KMS-11 (cell line): Measurements from ENCODE around the gene HIPK1.

ENCODE experiments used
- H2AFZ ChIP-seq: fragments of 200-600 bp; sonication (generic); 2 replicates; pipeline ENCODE4 v1.6.1; 2016; ENCODE audit warnings: antibody characterized with exemption, mixed run types, low read depth
- H3K27ac ChIP-seq: fragments of 200-600 bp; sonication (generic); 2 replicates; pipeline ENCODE4 v1.6.1; 2016; ENCODE audit warnings: mild to moderate bottlenecking, mixed run types
- H3K27me3 ChIP-seq: fragments of 200-600 bp; sonication (generic); 2 replicates; pipeline ENCODE4 v1.6.1; 2017; ENCODE audit warnings: mild to moderate bottlenecking, low read depth, mixed run types, moderate library complexity; ENCODE audit not compliant: insufficient read depth
- H3K36me3 ChIP-seq: fragments of 200-600 bp; sonication (generic); 2 replicates; pipeline ENCODE4 v1.6.1; 2017; ENCODE audit warnings: mild to moderate bottlenecking, mixed run types; ENCODE audit not compliant: insufficient read depth
- H3K4me1 ChIP-seq: fragments of 200-600 bp; sonication (generic); 2 replicates; pipeline ENCODE4 v1.6.1; 2016; ENCODE audit warnings: mild to moderate bottlenecking, low read depth, mixed run types; ENCODE audit not compliant: poor library complexity, severe bottlenecking
- H3K4me2 ChIP-seq: fragments of 200-600 bp; sonication (generic); 2 replicates; pipeline ENCODE4 v1.7.0; 2016; ENCODE audit warnings: mild to moderate bottlenecking, mixed run types
- H3K4me3 ChIP-seq: fragments of 200-600 bp; sonication (generic); IDR thresholded peaks from 2 replicates; pipeline ENCODE4 v1.6.1; 2017; ENCODE audit warnings: low read depth, low read length, mixed read lengths; ENCODE audit not compliant: insufficient read depth
- H3K79me2 ChIP-seq: fragments of 200-600 bp; sonication (generic); 2 replicates; pipeline ENCODE4 v1.6.1; 2016; ENCODE audit warnings: low read depth, mixed run types; ENCODE audit not compliant: insufficient read depth
- H3K9ac ChIP-seq: fragments of 200-600 bp; sonication (generic); 2 replicates; pipeline ENCODE4 v1.6.1; 2016; ENCODE audit warnings: mild to moderate bottlenecking, mixed run types
- H4K20me1 ChIP-seq: fragments of 200-600 bp; sonication (generic); 2 replicates; pipeline ENCODE4 v1.6.1; 2016; ENCODE audit warnings: mild to moderate bottlenecking, mixed run types; ENCODE audit not compliant: insufficient read depth
- TF ChIP-seq, protein P1 (sequence below): fragments of 200-600 bp; sonication (generic); conservative IDR thresholded peaks from 2 replicates; pipeline ENCODE4 v1.6.1; 2017; ENCODE audit warnings: low read depth, mild to moderate bottlenecking, antibody characterized with exemption, low read length, moderate library complexity, mixed read lengths

HIPK1 gene

DNA sequence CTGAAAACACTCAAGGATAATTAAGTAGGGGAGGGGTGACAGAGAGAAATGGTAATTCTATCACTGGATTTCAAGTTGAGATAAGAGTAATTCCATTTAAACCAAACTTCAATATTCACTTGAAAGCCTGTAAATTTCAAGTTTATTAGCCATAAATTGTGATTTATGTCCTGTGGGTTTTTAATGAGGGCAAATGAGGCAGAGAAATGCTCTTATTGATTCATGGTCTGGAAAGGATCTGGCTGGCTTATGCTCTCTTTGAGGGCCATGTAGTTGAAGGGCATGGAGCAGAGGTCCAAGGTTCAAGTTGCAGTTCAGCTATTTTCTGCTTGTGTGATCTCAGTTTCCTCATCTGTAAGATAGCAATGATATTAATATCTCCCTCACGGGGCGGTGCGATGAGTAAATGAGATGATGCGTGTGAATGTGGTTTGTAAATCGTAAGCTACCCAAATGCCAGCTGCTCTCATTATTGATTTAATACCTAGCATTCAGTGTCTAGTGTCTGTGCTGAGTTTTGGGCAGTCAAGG lies 62.4 kb downstream of the HIPK1 start:
- no peak overlapping the region for H3K9ac ChIP-seq
- H3K36me3 ChIP-seq: no peaks in the 10 kb centered on the region
- H3K79me2 ChIP-seq: no peaks in the 10 kb centered on the region
- H3K4me3 ChIP-seq: no peak overlapping the region
- H3K4me2 ChIP-seq: no peak overlapping the region
- H2AFZ ChIP-seq: no peak overlapping the region
- TF ChIP-seq, protein P1, sequence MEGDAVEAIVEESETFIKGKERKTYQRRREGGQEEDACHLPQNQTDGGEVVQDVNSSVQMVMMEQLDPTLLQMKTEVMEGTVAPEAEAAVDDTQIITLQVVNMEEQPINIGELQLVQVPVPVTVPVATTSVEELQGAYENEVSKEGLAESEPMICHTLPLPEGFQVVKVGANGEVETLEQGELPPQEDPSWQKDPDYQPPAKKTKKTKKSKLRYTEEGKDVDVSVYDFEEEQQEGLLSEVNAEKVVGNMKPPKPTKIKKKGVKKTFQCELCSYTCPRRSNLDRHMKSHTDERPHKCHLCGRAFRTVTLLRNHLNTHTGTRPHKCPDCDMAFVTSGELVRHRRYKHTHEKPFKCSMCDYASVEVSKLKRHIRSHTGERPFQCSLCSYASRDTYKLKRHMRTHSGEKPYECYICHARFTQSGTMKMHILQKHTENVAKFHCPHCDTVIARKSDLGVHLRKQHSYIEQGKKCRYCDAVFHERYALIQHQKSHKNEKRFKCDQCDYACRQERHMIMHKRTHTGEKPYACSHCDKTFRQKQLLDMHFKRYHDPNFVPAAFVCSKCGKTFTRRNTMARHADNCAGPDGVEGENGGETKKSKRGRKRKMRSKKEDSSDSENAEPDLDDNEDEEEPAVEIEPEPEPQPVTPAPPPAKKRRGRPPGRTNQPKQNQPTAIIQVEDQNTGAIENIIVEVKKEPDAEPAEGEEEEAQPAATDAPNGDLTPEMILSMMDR: no peak
- no peaks in the 10 kb centered on the region for H3K27me3 ChIP-seq
- no peaks in the 10 kb centered on the region for H4K20me1 ChIP-seq
- no peak overlapping the region for H3K27ac ChIP-seq
- H3K4me1 ChIP-seq: peaks cover 5% of the 10 kb centered on the region

DNA sequence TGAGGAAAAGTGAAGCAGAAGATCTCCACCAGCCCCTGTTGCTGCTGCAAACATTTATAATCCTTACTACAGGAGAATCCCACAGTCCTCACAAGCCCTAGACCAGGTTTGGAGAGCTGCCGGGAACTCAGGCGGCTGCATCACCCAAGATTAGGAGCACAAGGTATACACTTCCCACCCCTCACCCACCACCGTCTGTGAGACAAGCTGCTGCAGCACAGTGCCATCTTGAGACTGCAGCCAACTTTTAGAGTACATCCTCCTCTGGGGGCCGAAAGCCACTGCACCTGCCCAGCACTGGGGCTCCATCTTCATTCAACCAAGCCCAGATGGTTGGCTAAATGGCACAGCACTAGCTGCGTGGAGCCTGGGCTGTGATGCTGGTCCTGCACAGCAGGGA lies 63.9 kb downstream of the HIPK1 start:
- Histone ChIP-seq H3K4me1 (peaks cover 5% of the 10 kb centered on the region), H3K27ac (no peak overlapping the region), H3K27me3 (no peaks in the 10 kb centered on the region), H3K4me3 (no peak overlapping the region), H3K79me2 (no peaks in the 10 kb centered on the region), H3K36me3 (no peaks in the 10 kb centered on the region), H3K9ac (no peak overlapping the region), H4K20me1 (no peaks in the 10 kb centered on the region), H3K4me2 (no peak overlapping the region), H2AFZ (no peak overlapping the region)
- TF ChIP-seq, protein P1: no peak

- no peak overlapping the region for H3K4me2 ChIP-seq
- no peak overlapping the region for H3K27ac ChIP-seq
- H3K9ac ChIP-seq: no peak overlapping the region
- H3K36me3 ChIP-seq: no peaks in the 10 kb centered on the region
- H3K4me1 ChIP-seq: peaks cover 5% of the 10 kb centered on the region
- H3K79me2 ChIP-seq: no peaks in the 10 kb centered on the region
- H2AFZ ChIP-seq: no peak overlapping the region
- H3K27me3 ChIP-seq: no peaks in the 10 kb centered on the region
- no peak overlapping the region for H3K4me3 ChIP-seq
- TF ChIP-seq, protein P1: no peak
- H4K20me1 ChIP-seq: no peaks in the 10 kb centered on the region
These were observed 64.6 kb downstream of the HIPK1 start for GRCh38 chr1:113993766-113994165.

GRCh38 chr1:113995382-113995781 lies 66.3 kb downstream of the HIPK1 start:
- Histone ChIP-seq H3K9ac (no peak overlapping the region), H3K4me2 (no peak overlapping the region), H2AFZ (no peak overlapping the region), H3K79me2 (no peaks in the 10 kb centered on the region), H4K20me1 (no peaks in the 10 kb centered on the region), H3K4me1 (peaks cover 5% of the 10 kb centered on the region), H3K36me3 (no peaks in the 10 kb centered on the region), H3K27me3 (no peaks in the 10 kb centered on the region), H3K4me3 (no peak overlapping the region), H3K27ac (no peak overlapping the region)
- TF ChIP-seq, protein P1: no peak
